Measurements from ENCODE around the gene DDIT3.

The DDIT3 gene

GRCh38 chr12:57485695-57486094, 34.6 kb downstream of the DDIT3 start:
- no peak for DNase-seq (ENCODE audit: low read depth in 2 of 2)

- no peak for DNase-seq (ENCODE audit: low read depth in 2 of 2)
Measured at GRCh38 chr12:57483466-57483865, 36.8 kb downstream of the DDIT3 start.

GRCh38 chr12:57481671-57482070, 38.6 kb downstream of the DDIT3 start:
- no peak for DNase-seq (ENCODE audit: low read depth in 2 of 2)

- DNase-seq (ENCODE audit: low read depth in 2 of 2), result peak in 1 of 2 donors; percentile 48
Measured at GRCh38 chr12:57479376-57480115, 40.8 kb downstream of the DDIT3 start, which contains the start of gene ARHGAP9. TSS of gene ARHGAP9 (minus strand) at chr12:57479866. CDS start at chr12:57479406, 460 bp downstream.

- DNase-seq (ENCODE audit: low read depth in 2 of 2), result no peak
Measured at GRCh38 chr12:57479043-57479375, 41.3 kb downstream of the DDIT3 start.

- no peak for DNase-seq (ENCODE audit: low read depth in 2 of 2)
Measured at GRCh38 chr12:57477710-57478681, 42.3 kb downstream of the DDIT3 start.

GRCh38 chr12:57476993-57477709, 43.2 kb downstream of the DDIT3 start:
- no peak for DNase-seq (ENCODE audit: low read depth in 2 of 2)

- DNase-seq (ENCODE audit: low read depth in 2 of 2), result peak; percentile 55 to 67
Measured at GRCh38 chr12:57476162-57476992, 43.9 kb downstream of the DDIT3 start.

GRCh38 chr12:57475271-57476161, 44.8 kb downstream of the DDIT3 start:
- no peak for DNase-seq (ENCODE audit: low read depth in 2 of 2)

- DNase-seq (ENCODE audit: low read depth in 2 of 2), result no peak
Measured at GRCh38 chr12:57474862-57475261, 45.5 kb downstream of the DDIT3 start.

- DNase-seq (ENCODE audit: low read depth in 2 of 2), result no peak
Measured at GRCh38 chr12:57474430-57474829, 45.9 kb downstream of the DDIT3 start.

- no peak for DNase-seq (ENCODE audit: low read depth in 2 of 2)
Measured at GRCh38 chr12:57473886-57474285, 46.4 kb downstream of the DDIT3 start.

GRCh38 chr12:57473392-57473791, 46.9 kb downstream of the DDIT3 start:
- no peak for DNase-seq (ENCODE audit: low read depth in 2 of 2)

- DNase-seq (ENCODE audit: low read depth in 2 of 2), result no peak
Measured at GRCh38 chr12:57472391-57472790, 47.9 kb downstream of the DDIT3 start.

GRCh38 chr12:57471661-57472060, 48.7 kb downstream of the DDIT3 start:
- no peak for DNase-seq (ENCODE audit: low read depth in 2 of 2)

- DNase-seq (ENCODE audit: low read depth in 2 of 2), result no peak
Measured at GRCh38 chr12:57470970-57471656, 49.2 kb downstream of the DDIT3 start.

GRCh38 chr12:57470286-57470969, 49.9 kb downstream of the DDIT3 start:
- DNase-seq (ENCODE audit: low read depth in 2 of 2), result no peak

- DNase-seq (ENCODE audit: low read depth in 2 of 2), result no peak
Measured at GRCh38 chr12:57469296-57470164, 50.8 kb downstream of the DDIT3 start.
